DLD1 (cell line): ENCODE results near the gene SPOCK1.
"Not testable (repeated sequence)": the region's sequence is repeated elsewhere in the genome, so short reads cannot be mapped to it uniquely, and the experiment has no call there.

Experiments used
- in situ Hi-C: cut with HindIII; loops from 2 replicates; pipeline ENCODE4 v1.10.0; 2017; ENCODE audit warnings: low sequenced_read_pairs

Gene SPOCK1

GRCh38 chr5:137400571-137400970, 98.6 kb downstream of the SPOCK1 start:
- in situ Hi-C loops = no loop called here

GRCh38 chr5:137399911-137400310, 99.2 kb downstream of the SPOCK1 start:
- in situ Hi-C loops = no loop called here

DNA sequence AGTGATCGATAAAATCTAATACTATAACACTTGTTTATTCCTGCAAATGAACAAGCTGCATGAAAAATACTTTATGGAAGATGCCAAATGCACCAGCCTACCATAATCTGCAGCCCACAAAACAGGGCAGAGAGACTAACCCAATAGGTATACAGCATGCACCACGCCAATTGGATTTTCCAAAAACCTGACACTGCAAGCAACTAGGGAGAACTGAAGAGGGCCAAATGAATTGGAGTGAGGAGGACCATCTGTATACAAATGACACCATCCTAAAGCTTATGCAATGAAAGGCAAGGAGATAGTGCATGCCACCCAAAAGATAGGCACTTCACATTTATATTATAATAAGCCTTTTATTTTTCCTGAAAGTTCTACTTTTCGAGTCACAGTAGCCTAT, 100.4 kb downstream of the SPOCK1 start:
- in situ Hi-C loops = no loop called here

DNA sequence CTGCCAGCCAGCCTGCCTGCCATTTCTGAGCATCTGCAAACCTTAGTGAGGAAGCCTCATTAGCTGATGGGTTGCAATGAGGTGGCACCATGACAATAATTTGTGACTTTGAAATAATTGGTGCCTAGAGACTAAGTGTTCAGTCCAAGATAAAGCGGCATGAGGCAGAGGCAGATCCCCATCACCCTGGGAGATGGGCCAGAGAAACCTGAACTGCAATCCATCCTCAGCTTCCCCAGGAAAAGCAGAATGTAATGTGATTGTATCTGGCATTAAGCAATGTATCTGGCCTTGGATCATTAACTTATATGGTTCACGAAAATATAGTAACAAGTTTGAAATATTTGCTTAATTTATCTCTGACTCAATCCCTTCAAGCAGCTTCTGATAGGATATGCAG, 101.0 kb downstream of the SPOCK1 start:
- in situ Hi-C loops = no loop called here

GRCh38 chr5:137395011-137395755, 103.9 kb downstream of the SPOCK1 start:
- in situ Hi-C loops = no loop called here

DNA sequence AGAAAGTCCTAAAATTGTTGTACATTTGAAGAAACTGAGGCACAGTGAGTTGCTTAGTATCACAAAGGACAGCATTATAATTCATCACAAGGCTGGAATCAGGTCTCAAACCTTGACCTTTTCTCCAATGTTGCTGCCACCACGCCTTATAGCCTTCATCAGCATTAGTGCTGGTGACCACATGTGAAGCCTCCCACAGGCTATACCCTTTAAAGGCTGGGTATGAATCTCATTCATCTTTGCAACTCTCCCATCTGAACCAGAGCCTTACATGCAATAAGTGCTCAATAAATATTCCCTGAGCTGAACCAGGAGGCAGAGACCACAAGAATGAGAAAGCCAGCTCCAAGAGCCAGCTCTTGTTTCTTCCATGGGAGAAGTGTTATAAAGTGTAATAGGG, 104.7 kb downstream of the SPOCK1 start:
- in situ Hi-C loops = no loop called here

- in situ Hi-C loops = no loop called here
Measured at GRCh38 chr5:137393196-137393993, 105.7 kb downstream of the SPOCK1 start.

- in situ Hi-C loops = no loop called here
Measured at GRCh38 chr5:137392261-137392660, 106.9 kb downstream of the SPOCK1 start.

DNA sequence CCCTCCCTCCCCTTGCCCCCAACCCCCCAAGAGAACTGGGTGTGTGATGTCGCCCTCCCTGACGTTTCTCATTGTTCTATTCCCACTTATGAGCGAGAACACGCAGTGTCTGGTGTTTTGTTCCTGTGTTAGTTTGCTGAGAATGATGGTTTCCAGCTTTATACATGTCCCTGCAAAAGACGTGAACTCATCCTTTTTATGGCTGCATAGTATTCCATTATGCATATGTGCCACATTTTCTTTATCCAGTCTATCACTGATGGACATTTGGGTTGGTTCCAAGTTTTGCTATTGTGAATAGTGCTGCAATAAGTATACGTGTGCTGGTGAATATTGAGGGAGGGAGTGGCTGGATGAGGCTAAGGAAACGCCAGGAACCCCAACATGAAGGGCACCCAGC, 108.1 kb downstream of the SPOCK1 start:
- in situ Hi-C loops = not testable (repeated sequence)

DNA sequence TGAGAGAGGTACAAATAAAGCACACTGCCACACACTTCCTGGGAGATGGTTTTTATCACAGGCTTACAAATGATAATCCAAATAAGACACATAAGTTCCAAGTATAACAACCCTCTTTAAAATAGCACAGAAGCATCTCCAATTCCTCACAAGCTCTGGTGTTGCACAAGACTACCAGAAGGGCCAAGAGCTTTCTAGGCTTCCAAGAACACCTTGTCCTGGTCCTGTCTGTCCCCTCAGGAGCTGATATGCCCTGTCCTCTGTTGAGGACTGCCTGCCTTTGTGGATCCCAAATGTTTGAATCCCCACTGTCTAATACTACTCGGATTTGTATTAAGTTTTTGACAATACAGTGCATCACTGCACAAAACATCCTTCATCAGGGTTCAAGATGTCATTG, 110.1 kb downstream of the SPOCK1 start:
- in situ Hi-C loops = no loop called here

DNA sequence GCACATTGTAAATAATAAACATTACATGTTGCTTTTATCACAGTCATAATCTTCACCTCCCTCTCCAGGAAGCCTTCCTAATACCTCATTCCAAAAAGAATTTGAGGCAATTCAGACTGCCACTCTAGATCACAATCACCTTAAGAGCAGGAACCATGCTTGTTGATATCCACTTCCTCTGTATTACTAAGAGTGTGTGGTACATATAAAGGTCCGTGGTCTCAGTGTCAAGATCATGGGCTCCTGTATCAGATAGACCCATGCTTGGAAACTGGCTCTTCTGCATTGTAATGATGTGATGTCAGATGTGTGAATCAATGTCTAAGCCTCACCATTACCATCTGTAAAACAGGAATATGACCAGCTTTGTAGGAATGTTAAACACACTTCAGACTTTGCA, 114.1 kb downstream of the SPOCK1 start:
- in situ Hi-C loops = no loop called here

DNA sequence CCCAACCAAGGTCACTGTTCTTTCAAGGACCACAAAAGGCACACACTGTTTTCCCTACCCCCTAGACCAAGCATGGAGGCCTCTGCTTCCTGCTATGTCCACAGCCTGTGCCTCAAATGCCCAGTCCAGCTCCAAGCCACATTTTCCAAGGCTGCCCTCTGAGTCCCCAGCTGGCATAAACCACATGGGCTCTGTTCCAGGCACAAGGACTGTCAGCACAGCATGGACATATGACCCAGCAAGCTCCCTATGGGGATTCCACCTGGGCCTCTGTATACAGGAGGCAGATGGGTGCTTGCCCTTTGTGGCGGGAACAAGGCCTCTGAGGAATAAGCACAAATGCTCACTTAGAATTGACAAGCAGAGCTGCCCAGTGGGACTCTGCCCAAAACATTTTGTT, 115.2 kb downstream of the SPOCK1 start:
- in situ Hi-C loops = no loop called here

GRCh38 chr5:137381555-137381954, 117.6 kb downstream of the SPOCK1 start:
- in situ Hi-C loops = no loop called here

DNA sequence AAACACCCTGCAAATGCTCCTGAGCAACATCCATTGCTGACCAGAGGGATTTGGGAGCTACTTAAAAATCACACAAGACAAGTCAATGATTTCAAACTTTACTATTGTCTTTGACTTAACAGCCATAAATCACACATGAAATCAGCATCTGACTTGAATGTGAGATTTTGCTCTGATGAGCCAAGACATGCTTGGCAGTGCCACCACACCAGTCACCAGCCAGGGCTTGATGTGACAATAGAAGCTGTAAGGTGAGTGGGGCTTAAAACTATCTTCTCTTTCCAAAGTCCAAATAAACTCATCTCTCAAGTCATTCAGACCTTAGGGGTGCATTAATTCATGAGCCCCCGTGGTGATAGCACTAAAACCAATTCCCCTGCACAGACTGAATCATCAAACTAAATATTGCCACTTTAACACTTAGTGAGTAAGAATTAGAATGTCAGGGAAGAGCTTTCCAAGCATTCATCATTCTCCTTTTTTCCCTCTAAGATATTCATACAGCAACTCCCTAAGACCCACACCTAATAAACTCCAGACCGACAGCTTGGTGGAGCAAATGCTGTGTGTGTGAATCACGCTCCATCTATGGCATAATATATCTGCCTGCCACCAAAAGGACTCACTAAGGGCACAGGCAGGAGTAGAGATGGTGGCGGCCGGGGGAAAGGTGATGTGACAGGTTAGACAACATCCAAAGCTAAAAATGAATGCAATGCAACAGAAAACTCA, 119.4 kb downstream of the SPOCK1 start:
- in situ Hi-C loops = no loop called here

GRCh38 chr5:137375741-137376526, 123.2 kb downstream of the SPOCK1 start:
- in situ Hi-C loops = no loop called here

- in situ Hi-C loops = no loop called here
Measured at GRCh38 chr5:137374110-137374714, 124.9 kb downstream of the SPOCK1 start.

GRCh38 chr5:137372773-137373160, 126.4 kb downstream of the SPOCK1 start:
- in situ Hi-C loops = no loop called here

DNA sequence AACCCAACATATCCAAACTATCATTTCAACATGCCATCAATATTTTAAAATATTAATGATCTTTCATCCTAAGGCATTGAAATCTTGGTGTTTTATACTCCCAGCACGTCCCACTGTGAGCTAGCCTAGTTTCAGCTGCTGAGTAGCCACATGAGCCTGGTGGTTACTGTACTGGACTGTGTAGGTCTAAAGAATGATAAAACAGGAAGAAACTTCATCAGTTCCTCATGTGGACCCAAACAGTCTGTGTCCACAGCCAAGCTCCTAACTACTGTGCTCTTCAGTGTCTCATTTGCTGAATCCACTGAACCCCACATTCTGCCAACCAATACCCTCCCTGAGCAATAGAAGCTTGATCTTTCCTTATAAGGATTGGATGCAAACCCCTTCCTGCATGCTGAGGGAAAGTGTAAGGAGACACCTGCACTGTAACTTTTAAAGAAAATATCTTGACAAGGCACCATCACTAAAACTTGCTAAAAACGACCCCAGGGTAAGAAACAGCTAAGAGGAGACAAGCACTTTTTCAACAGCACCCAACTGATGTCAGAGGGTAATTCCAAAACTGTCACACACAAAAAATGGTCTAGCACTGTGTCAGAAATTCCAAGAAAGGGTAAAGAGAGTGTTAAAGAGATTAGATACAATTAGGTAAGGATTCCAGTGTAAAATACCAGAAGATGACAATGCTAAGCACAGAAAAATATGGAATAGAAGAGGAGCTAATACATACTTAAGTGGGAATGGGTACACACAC, 126.9 kb downstream of the SPOCK1 start:
- in situ Hi-C loops = no loop called here

- in situ Hi-C loops = no loop called here
Measured at GRCh38 chr5:137370096-137371071, 128.7 kb downstream of the SPOCK1 start.
